GM21825 (cell line): Measurements from ENCODE around the gene AMTN.

Source experiments
- ATAC-seq: cut with Tn5 transposase; IDR thresholded peaks from one replicate; pipeline ENCODE4 v1.9.1; 2021; ENCODE audit warnings: mild to moderate bottlenecking, moderate library complexity; ENCODE audit not compliant: unreplicated experiment

Gene AMTN

DNA sequence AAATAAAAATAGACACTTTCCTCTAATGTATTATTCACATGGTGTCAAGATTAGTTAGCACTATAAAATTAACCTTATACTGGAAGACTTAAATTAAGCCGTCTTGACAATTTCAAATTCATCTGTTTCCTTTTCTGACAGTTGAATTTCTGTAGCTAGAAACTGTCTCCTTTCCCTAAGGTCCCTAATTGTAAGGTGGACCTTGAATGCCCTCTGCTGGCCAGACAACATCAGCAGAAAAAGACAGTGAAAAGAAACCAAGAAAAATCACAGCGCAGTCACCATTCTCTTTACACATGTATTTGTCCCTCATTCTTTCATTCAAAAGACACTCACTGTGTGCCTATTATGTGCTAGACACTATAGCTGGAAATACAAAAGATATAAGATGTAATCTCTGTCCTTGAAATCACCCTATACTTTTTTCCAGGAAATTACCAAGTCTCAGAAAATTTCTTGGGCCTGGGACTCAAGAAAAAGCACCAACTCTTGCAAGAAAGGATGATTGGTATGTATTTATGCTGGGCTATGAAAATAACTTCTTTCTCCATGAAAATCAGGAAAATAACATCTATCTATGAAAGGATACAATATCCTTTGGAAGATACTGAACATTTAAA, 41.0 kb downstream of the AMTN start:
- no peak for ATAC-seq

DNA sequence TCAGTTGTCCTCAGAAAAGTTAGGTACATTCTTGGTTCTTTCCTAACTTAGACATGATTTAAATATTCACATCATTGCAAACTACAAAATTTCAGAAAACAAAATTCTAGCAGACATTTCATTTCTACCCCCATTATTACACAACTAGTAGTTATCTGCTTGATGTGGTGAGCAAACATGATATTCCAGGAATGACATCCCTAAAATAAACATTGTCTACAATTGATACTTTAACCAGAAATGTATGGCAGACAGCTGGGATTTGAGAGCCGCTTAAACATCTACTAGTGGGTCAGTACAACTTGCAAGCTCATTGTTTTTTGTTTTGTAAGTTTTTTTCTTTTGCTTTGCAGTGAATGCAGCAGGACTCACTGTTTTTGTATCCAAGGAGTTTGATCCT, 41.6 kb downstream of the AMTN start:
- no peak for ATAC-seq

DNA sequence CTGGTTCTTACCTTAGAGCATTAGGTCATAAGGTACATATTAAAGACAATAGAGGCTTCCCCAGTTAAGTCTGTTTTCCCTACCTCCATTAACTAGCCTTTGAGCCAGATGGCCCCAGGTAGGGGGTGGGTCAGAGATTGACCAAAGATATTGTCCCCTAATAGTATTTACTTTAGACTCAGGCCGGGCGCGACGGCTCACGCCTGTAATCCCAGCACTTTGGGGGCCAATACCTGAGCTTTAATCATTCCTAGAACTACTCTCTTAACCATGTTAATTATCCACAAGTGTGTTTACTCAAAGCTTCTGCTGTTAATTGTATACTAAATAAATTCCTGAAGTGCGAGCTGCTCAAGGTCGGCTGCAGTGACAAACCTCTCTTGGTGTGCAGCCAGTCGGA, 45.7 kb downstream of the AMTN start:
- no peak for ATAC-seq

GRCh38 chr4:70570796-70571195, 52.4 kb downstream of the AMTN start:
- ATAC-seq: no peak

- no peak for ATAC-seq
These were observed 53.4 kb downstream of the AMTN start for GRCh38 chr4:70571772-70572171.

GRCh38 chr4:70575964-70576363, 57.6 kb downstream of the AMTN start:
- ATAC-seq: no peak

- ATAC-seq: no peak
These were observed 59.0 kb downstream of the AMTN start for GRCh38 chr4:70577220-70577927.

GRCh38 chr4:70581980-70582379, 63.6 kb downstream of the AMTN start:
- ATAC-seq: no peak
